GM21423 (cell line): ENCODE results near the gene SEMA4C.
"Not testable (repeated sequence)": the region's sequence is repeated elsewhere in the genome, so short reads cannot be mapped to it uniquely, and the experiment has no call there.

Experiments
- ATAC-seq: cut with Tn5 transposase; IDR thresholded peaks from one replicate; pipeline ENCODE4 v1.9.1; 2021; ENCODE audit warnings: mild to moderate bottlenecking, moderate library complexity; ENCODE audit not compliant: unreplicated experiment

SEMA4C gene

DNA sequence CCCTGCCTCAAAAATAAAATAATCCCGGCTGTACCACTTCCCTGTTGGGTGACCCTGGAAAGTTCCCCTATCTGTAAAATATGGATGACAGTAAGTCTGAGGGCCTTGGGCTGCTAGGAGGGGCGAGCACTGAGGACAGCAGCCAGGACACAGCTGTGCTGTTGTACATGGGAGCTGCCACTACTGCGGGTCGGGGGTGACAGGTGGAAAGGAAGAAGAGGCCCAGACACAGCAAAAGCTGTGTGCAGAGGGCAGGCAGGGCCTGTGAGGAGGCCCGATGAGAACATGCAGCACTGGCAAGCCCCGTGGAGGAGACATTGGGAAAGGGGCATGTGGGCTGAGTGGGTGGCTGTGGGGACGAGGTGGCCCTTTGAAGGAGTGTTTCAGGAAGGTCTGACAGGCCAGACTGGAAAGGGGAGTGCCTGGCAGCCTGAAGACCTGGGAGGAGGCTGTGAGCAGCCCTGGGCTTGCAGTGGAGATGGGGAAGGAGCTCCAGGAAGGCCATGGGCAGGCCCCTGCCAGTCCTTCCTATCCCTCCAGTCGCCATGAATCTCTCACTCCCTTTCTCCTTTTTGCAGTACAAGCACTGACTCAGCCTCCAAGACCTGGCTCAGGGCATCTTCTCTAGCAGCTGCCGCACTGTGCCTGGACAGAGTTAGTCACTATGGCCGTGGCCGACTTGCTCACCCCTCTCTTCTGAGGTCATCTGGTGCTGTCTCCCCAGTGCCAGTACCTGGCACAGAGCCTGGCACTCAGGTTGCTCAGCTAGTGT, 28.9 kb upstream of the SEMA4C start:
- no peak for ATAC-seq

DNA sequence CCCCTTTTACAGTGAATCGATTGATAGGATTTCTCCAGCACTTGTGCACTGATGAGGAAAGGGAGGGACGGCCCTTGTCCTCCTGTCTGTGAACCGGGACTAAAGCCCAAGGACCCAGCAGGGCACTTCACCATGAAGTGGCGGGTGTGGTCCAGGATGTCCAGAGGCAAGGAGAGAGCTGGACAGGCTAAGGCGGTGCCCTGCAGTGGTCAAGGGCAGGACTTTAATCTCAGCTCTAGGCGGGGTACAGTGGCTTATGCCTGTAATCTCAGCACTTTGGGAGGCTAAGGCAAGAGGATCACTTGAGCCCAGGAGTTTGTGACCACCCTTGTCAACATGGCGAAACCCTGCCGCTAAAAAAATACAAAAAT, 28.2 kb upstream of the SEMA4C start:
- ATAC-seq, result no peak

DNA sequence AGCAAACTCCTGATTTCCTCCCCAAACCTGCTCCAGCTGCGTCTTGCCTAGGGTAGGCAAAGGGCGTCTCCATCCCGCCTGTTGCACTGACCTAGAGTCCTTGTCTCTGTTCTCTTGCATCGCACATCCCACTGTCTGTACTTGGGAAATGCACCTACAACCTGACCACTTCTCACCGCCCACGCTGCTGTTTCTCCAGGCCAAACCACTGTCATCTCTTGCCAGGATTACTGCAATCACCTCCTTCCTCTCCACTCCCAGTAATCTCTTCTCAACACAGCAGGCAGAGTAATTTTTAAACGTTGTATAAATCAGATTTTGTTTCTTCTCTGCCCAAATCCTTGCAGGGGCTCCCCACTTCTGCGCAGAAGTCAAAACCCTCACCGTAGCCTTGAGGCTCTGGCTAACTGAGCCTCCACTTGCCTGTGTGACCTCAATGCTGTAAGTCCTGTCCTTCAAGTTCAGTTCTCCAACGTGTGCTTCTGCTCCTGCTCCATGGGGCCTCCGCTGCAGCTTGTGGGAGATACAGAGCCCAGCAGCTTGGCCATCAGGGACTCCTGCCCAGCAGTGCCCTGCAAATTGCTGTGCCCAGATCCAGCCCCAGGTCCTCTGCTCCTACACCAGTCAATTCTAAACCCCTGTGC, 27.7 kb upstream of the SEMA4C start:
- ATAC-seq, result no peak

DNA sequence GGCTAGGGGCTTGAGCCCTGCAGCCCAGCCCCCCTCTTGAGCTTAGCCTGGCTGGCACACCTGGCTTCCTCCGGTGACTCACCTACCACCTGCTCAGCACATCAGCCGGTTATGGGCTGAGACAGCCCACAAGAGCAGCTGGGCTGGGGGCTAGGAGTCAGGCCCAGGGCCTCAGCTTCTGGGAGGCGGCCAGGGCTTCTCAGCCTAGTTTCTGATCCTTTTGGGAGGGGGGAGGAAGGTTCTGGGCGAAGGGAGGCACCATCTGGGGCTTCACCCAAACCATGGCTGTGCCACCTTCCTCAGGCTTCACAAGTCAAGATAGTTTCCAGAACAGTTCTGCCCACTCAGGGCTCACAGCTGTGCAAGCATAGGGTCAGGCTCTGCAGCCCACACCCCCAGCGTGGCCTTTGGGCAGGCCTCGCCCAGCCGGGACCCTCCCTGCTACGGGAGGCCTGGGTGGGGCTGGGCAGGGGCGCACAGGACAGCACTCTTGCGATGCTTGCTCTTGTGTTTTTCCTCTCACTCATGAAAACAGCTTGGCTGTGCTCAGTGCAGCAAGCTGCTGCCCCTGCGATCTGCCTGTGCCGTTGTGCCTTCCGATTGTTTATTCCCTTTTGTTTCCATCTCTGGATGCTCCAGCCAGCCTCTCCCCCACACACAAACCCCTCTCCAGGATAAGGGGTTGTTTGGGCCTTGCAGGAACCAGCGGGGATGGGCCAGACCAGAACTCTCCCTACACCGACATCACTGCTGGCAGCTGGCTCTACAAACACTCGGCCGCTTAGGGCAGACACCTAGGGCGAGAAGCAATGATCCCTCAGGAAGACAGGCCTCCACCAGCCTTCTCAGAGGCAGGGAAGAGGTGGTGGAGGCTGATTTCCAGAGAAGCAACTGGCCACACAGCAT, 26.1 kb upstream of the SEMA4C start:
- ATAC-seq, result no peak

DNA sequence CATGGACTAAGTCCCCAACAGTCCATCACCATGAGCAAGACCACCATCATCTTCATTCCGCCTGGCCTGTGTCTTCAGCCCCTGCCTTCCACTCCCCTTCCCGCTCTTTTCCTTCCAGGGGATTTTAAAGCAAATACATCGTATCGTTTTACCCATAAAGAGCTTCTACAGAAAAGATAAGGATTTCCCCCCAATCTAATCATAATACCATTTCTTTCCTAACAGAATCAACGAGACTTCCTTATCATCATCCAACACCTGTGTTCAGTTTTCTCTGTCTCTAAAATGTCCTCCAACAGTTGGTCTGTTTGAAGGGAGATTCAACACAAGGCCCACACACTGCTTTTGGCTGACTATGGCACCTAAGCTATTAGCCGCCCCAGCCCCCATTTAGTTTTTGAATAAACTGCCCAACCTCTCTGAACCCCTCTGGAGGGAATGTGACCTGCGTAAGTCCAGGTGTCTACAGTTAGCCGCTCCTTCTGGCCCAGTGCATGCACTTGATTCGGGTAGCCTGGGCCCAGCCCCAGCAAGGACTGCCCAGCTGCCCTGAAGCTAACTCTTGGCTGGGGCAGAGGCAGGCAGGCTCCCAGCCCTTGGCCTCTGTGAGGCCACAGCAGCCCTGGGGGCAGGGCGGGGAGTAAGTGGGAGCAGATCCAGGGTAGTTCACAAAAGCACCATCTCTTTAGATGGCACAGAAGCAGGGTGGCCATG, 25.3 kb upstream of the SEMA4C start:
- no peak for ATAC-seq

DNA sequence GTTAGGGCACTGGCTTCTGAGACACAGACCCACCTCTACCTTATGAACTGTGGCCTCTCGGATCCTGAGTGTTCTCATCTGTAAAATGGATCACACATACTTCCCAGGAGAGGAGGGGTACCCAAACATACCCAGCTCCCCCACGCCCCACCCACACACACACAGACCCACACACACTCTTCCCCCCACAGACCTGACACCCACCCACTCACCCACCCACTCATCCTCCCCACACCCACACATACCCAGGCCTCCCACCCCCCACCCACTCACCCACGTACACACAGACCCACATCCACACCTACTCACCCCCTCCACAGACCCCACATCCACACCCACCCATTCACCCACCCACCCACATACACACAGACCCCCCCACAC, 24.3 kb upstream of the SEMA4C start:
- ATAC-seq, result no peak

DNA sequence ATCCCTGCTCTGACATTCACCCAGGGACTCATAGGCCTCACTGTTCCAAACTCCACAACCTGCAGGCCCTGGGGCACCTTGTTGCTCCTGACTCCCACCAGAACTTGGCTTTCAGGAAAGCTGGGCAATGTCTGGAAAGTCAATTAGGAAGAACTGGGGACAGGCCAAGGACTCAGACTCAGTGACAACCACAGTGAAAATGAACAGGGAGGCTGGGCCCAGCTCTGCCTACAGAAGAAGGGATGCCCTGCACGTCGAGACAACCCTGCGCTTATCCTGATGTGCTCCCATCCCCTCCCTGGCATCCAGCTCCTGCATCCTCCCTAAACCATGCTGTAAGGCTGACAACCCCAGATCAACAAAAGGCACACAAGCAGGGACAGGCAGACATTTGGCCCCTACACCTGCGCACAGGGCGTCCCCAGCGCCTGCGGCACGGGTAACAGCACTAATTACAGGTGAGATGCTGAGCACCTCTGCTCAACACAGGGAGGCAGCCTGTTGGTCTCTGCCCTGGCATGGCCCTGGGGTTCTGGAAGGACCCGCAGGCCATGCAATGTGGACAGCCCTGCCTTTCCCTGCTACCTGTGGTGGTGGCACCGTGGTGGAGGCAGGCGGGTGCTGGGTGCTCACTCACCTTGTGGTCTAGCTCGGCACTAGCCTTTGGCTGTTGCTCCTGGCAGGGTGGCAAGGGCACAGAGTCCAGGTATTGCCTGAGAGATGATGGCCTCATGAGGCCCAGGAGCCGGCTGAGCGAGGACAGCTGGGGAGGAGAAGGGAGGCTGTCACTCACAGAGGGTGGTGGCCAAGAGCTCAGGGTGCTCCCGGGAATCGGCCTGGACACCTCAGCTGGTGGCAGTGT, 23.6 kb upstream of the SEMA4C start:
- no peak for ATAC-seq

DNA sequence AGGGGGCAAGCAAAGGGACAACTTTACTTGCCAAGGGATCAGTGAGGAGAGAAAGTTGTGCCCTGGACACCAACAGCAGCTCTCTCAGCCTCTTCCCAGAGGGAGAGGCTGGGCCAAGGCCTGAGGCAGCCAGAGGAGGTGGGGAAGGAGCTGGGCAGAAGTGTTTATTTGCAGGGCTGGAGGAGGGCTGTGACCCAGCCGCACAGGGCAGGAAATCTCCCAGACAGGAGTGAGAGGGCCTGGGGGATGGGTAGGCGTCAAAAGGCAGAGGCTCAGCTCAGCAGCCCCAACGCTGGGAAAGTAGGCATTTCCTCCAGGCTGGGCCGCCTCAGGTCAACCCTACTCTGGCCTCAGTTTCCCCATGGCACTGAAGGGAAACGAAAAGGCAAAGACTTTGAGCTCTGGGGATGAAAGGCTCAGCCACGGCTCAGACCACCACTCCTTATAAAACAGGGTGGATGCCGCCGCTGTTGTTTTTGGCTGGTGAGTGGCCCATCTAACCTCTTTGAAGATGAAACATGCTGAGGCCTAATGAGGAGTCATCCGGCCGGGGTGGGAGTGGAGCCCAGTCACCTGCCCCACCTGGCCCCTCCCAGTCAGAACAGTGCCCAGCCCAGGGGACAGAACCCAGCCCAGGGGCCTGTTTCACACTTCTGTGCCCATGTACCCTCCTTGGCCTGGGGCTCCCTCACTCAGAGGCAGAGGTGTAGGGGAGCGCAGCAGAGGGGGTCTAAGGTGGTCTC, 21.9 kb upstream of the SEMA4C start:
- ATAC-seq, result no peak

DNA sequence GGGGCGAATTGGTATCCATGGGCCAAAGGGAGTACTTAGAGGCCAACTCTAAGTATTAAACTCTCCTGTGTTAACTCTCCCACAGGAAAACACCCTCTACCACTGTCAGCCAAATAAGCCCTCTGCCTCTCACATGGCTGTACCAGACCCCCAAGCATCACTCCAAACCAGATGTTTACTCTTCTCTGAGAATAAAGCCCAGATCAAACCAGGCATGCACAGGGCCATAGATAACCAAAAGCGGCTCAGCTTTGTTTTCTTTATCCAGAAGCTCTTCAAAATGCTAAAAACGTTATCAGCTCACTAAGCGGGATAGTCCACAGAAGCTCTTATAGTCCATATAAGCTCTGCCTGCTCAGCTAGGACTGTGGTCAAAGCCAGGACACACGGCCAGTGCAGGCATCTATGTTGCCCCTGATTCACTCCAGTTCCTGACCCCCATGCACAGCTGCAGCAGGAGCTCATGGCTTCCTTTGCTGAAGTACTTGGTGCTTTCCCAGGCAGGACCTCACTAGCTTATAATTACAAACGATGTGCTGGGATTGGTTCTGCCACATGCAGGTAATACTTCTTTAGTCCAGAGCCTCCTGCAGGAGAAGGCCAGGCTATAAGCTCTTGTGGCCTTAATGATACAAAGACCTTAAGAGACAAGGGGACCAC, 21.0 kb upstream of the SEMA4C start:
- ATAC-seq, result no peak

DNA sequence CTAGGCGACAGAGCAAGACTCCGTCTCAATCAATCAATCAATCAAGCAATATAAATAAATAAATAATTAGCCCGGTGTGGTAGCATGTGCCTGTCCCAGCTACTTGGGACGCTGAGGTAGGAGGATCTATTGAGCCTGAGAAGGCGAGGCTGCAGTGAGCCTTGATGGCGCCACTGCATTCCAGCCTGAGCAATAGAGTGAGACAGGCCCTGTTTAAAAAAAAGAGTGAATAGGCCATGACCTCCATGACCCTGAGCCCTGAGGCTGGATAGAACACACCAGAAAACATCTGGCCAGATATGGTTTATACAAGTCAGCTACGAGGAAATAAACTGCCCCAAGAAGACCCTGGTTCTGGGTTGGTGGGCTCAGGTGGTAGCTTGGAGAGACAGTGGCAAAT, 20.4 kb upstream of the SEMA4C start:
- ATAC-seq, result no peak

DNA sequence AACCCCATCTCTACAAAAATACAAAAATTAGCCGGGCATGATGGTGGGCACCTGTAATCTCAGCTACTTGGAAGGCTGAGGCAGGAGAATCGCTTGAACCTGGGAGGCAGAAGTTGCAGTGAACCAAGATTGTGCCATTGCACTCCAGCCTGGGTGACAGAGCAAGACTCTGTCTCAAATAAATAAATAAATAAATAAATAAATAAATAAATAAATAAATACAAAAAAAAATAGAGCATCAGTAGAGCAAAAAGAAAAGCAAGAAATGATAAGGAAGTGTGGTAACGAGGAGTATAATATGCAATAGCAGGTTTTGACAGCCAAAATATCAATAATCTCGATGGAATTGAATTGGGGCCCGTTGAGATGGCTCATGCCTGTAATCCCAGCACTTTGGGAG, 19.6 kb upstream of the SEMA4C start:
- not testable (repeated sequence) for ATAC-seq

DNA sequence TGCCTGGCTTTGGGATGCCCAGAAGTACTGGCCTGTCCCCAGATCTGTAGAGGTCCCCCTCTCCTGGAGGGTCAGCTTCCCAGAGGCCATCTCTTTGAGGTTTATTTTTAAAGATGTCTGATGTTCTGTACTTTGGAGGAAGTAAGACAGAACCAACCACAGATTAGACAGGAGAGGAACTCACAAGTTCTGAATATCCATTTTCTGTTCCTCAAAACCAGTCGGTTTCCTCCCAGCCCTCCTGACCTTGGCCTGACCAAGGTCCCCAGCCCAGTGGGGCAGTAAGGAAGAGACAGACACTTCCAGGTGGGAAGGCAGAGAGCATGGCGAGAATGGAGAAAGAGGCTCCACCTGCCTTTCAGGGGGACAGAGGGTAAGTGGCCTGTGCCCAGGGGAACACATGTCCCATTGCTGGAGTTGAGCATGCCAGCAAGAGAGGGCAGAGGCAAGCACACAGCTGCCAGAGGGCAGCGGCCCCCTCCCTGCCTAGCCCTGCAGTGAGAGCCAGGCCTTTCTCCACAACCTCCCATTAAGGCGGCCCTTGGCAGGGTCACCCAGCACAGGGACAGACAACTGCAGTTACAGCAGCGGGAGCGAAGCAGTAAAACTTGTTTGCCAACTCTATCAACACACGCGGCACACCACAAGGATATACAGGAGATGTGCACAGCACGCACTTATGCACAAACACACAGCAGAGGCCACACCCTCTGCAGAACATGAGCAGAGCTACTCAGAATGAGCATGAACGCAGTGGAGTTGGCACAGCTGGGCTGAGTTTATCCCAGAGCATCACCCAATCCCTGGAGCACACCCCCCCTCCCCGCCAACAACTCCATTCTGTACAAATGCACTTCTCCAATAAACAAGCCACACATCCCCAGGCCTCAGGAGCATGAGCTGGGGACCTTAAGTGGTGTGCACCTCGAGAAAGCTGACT, 18.5 kb upstream of the SEMA4C start:
- ATAC-seq, result no peak

DNA sequence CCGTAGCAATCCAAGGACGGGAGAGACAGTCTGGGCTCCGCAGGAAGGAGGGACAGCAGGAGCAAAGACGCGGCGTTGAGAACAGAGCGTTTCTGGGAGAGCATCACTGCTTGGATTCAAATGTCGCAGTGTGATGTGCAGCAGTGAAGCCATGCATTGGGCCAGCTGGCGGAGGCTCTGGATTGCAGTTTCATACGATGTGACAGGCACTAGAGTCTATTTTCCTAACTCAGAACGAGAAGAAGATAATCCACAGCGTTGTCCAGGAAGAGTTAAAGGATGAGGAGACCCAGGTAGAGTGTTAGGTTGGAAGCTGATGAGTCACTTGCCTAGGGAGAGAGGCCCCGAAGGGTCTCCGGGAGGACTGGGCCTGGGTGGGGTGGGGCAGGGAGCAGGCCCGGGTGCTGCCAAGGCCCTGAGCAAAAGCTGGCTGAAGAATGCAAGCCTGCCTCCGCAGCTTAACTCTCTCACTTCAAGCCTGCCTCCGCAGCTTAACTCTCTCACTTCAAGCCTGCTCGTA, 17.7 kb upstream of the SEMA4C start:
- no peak for ATAC-seq

DNA sequence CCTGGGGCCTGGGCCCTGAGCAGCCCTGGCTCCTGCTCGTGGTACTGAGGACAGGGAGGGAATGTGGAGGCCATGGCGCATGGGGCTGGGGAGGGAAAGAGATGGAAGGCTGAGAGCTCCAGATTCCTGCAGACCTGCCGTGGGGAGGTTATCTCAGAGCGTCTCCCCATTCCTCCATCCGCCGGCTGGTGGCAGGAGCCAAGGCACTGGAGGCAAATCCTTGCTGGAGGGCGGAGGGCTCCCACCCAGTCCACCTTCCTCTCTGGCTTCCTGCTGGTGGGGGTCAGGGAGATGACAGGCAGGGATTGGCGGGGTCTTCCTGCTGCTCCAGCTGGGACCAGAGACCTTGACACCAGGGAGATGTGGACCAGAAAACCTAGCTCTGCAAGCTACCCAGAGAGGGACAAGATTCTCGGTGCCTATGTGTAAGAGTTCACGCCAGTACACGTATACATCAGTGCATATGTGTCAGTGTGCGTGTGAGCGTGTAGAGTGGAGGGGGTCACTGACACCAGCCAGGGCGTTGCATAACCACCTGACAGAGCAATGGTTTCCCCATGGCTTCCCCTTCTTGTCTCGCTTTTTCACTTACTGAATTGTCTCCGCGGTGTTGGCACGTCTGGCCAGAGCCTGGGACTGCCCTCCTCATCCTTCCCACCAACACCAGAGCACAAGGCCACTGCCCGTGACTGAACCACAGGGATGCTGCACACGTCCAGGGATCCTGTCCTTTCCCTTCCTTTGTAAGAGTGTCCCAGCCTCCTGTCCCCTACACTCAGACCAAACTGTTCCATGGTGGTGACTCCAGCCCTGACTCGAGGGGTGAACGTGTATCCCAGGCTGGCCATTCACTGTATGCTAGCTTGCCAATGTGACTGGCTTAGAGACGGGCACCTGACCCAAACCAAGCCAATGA, 15.8 kb upstream of the SEMA4C start:
- ATAC-seq, result no peak

DNA sequence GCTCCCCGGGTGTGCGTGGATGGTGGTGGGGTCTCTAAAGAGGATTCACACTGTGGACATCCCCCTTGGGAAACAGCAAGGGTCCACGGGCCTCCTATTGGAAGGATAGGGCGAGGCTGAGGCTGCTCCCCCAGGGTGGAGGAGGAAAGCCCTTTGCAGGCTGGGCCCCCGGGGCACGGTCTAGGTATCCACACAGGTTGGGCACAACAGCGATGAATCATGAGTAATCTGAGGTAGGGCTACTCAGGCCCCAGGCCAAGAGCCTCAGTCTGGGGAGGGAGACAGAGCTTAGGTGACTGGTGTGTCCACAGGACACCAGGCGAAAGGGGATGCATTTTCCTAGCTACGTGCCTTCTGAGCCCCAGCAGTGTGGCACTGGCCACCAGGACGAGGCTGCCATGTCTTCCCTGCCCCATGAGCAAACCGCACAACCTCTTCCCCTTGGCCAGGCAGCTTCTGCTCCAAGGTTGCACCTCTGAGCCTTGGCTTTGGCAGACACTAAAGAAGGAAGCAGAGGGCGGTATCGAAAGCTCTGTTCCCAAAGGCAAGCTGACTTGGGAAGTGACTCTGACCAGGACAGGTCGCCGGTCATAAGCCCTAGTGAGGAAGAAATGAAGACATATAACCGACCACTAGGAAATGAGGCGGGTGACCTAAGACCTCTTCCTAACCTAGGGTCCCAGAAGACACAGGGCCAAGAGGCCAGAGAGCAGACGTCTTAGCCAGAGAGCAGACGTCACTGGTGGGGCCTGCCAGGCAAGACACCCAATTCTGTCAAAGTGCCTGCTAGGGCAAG, 14.6 kb upstream of the SEMA4C start:
- ATAC-seq, result no peak

DNA sequence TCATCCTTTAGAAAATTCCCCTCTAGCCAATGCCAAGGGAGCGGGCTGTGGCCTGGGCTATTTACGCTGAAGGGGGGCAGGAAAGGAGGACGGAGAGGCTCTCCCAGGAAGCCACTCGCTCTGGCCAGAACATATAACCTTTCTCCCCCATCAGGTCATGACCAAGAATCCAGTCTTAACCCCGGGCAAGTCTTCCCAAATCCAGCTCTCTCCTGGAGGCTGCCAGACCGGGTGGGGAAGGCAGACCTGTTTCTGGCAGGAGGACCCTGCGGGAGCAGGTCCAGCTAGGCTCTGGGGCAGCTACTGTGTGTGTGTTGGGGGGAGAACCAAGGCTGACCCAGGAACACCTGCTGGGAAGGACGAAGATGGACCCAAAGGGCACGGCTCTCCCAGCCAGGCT, 13.4 kb upstream of the SEMA4C start:
- no peak for ATAC-seq
